Suprapubic skin (tissue), 4 donors: ENCODE data around the gene POLR3A.

Experiments
- EP300 ChIP-seq: sonication (generic); formaldehyde crosslinking; IDR thresholded peaks from one replicate; pipeline ENCODE4 v1.6.1; 2017; ENCODE audit warnings: antibody characterized with exemption
- POLR2A ChIP-seq, 2 donors: fragments of 450-650 bp; IDR thresholded peaks; one replicate each; pipeline ENCODE4 v1.6.1; 2017; ENCODE audit warnings: antibody characterized with exemption in 2 of 2, mild to moderate bottlenecking in 2 of 2, moderate library complexity in 2 of 2
- POLR2AphosphoS5 ChIP-seq, 3 donors: sonication (generic); formaldehyde crosslinking; IDR thresholded peaks; one replicate each; pipeline ENCODE4 v1.6.1; 2017; ENCODE audit warnings: antibody characterized with exemption in 3 of 3
- TF ChIP-seq, protein P1 (sequence below), 2 donors: fragments of 200-600 bp in 1 of 2; fragments of 450-650 bp in 1 of 2; sonication (generic) in 1 of 2; IDR thresholded peaks; one replicate each; pipeline ENCODE4 v1.5.1; 2016 to 2019; ENCODE audit warnings: antibody characterized with exemption in 2 of 2, mild to moderate bottlenecking in 1 of 2, moderate library complexity in 1 of 2

DNA sequence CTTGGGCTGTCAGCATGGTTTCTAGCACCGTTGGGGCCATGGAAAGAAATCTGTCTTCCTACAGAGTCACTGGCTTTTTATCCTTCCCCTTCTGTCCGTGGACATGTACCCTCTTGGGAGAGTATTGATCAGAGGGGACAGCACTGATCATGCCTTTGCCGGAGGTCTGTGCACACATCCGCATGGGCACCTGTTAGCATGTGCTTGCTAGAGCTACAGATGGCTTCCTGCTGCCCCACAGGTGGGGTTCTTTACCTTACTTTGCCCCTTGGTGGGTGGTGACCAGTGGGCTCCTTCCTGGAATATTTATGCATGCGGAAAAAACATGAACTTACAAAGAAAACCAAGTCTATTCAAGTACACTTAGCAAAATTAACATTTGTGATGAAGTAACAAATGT is 29.2 kb upstream of the POLR3A start:
- TF ChIP-seq POLR2A (IDR thresholded peaks at IDR 0.05) (no peak), EP300 (no peak), POLR2AphosphoS5 (IDR thresholded peaks at IDR 0.05) (no peak)
- TF ChIP-seq, protein P1, sequence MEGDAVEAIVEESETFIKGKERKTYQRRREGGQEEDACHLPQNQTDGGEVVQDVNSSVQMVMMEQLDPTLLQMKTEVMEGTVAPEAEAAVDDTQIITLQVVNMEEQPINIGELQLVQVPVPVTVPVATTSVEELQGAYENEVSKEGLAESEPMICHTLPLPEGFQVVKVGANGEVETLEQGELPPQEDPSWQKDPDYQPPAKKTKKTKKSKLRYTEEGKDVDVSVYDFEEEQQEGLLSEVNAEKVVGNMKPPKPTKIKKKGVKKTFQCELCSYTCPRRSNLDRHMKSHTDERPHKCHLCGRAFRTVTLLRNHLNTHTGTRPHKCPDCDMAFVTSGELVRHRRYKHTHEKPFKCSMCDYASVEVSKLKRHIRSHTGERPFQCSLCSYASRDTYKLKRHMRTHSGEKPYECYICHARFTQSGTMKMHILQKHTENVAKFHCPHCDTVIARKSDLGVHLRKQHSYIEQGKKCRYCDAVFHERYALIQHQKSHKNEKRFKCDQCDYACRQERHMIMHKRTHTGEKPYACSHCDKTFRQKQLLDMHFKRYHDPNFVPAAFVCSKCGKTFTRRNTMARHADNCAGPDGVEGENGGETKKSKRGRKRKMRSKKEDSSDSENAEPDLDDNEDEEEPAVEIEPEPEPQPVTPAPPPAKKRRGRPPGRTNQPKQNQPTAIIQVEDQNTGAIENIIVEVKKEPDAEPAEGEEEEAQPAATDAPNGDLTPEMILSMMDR (IDR thresholded peaks at IDR 0.05): no peak
